Astrocyte of the cerebellum (primary cell): ENCODE data around the gene KIF16B.

Source experiments
- DNase-seq: peaks from one replicate; pipeline ENCODE4 v3.0.0-alpha.2; 2011; ENCODE audit warnings: low read depth
- H3K4me3 ChIP-seq: 2 replicates; pipeline ENCODE4 v1.5.1; 2011; ENCODE audit warnings: mild to moderate bottlenecking, low read depth, low read length, moderate library complexity
- CTCF ChIP-seq: IDR thresholded peaks from 2 replicates; pipeline ENCODE4 v1.5.1; 2012; ENCODE audit warnings: low read length, low read depth, moderate library complexity, mild to moderate bottlenecking; ENCODE audit errors: missing control alignments
- in situ Hi-C: cut with HindIII; loops from 2 replicates; pipeline ENCODE4 v1.10.0; 2017; ENCODE audit warnings: low sequenced_read_pairs

The KIF16B gene

GRCh38 chr20:16617056-16617455, 43.8 kb upstream of the KIF16B start:
- no peak for TF ChIP-seq CTCF
- in situ Hi-C loops, result no loop called here
- no peak for DNase-seq
- H3K4me3 ChIP-seq, result no peak overlapping the region

GRCh38 chr20:16616317-16616716, 43.1 kb upstream of the KIF16B start:
- in situ Hi-C loops, result no loop called here
- no peak for TF ChIP-seq CTCF
- H3K4me3 ChIP-seq, result no peak overlapping the region
- no peak for DNase-seq

GRCh38 chr20:16615199-16615598, 42.0 kb upstream of the KIF16B start:
- H3K4me3 ChIP-seq, result no peak overlapping the region
- in situ Hi-C loops, result no loop called here
- peak; percentile 5 for DNase-seq
- TF ChIP-seq CTCF, result no peak

GRCh38 chr20:16613954-16614353, 40.7 kb upstream of the KIF16B start:
- no peak overlapping the region for H3K4me3 ChIP-seq
- DNase-seq, result no peak
- in situ Hi-C loops, result no loop called here
- TF ChIP-seq CTCF, result no peak

- in situ Hi-C loops, result no loop called here
Measured at GRCh38 chr20:16612706-16613105, 39.5 kb upstream of the KIF16B start.

GRCh38 chr20:16611817-16612216, 38.6 kb upstream of the KIF16B start:
- H3K4me3 ChIP-seq, result no peak overlapping the region
- in situ Hi-C loops, result no loop called here
- DNase-seq, result no peak

More at GRCh38 chr20:16612706-16613105, 39.5 kb upstream of the KIF16B start:
- DNase-seq, result no peak
- TF ChIP-seq CTCF, result no peak
- no peak overlapping the region for H3K4me3 ChIP-seq

More at GRCh38 chr20:16611817-16612216, 38.6 kb upstream of the KIF16B start:
- no peak for TF ChIP-seq CTCF
